Measurements from ENCODE around the gene CDC42BPB. TPM values are rescaled to one million over a fixed set of nuclear protein-coding genes. Genes with fewer than 3 reads are reported as not detected.

Gene CDC42BPB
- total RNA-seq, 1 donor from 2014 or later: 187 TPM

- H3K27me3 Mint-ChIP-seq (ENCODE audit: unreplicated experiment): peaks cover 3% of the 10 kb centered on the region
- H3K4me1 Mint-ChIP-seq (ENCODE audit: unreplicated experiment): no peaks in the 10 kb centered on the region
- H3K27ac Mint-ChIP-seq (ENCODE audit: unreplicated experiment): peak overlapping the region; percentile 61
- TF ChIP-seq CTCF (IDR thresholded peaks at IDR 0.05; ENCODE audit: unreplicated experiment): no peak
- H3K9me3 Mint-ChIP-seq (ENCODE audit: unreplicated experiment): no peaks in the 10 kb centered on the region
- no peak for DNase-seq (ENCODE audit: low spot score)
- no peaks in the 10 kb centered on the region for H3K36me3 Mint-ChIP-seq (ENCODE audit: low read depth, unreplicated experiment)
- no peak overlapping the region for H3K4me3 Mint-ChIP-seq (ENCODE audit: unreplicated experiment)
Measured at GRCh38 chr14:103072595-103073366, 15.4 kb upstream of the CDC42BPB start.

- no peak overlapping the region for H3K27ac Mint-ChIP-seq (ENCODE audit: unreplicated experiment)
- H3K27me3 Mint-ChIP-seq (ENCODE audit: unreplicated experiment): peaks cover 4% of the 10 kb centered on the region
- no peaks in the 10 kb centered on the region for H3K4me1 Mint-ChIP-seq (ENCODE audit: unreplicated experiment)
- no peak for DNase-seq (ENCODE audit: low spot score)
- no peaks in the 10 kb centered on the region for H3K9me3 Mint-ChIP-seq (ENCODE audit: unreplicated experiment)
- no peaks in the 10 kb centered on the region for H3K36me3 Mint-ChIP-seq (ENCODE audit: low read depth, unreplicated experiment)
- no peak for TF ChIP-seq CTCF (IDR thresholded peaks at IDR 0.05; ENCODE audit: unreplicated experiment)
- H3K4me3 Mint-ChIP-seq (ENCODE audit: unreplicated experiment): no peak overlapping the region
Measured at GRCh38 chr14:103071544-103072251, 14.3 kb upstream of the CDC42BPB start.

- Mint-ChIP-seq H3K36me3 (ENCODE audit: low read depth, unreplicated experiment) (no peaks in the 10 kb centered on the region), H3K4me1 (ENCODE audit: unreplicated experiment) (peaks cover 2% of the 10 kb centered on the region), H3K27me3 (ENCODE audit: unreplicated experiment) (peaks cover 4% of the 10 kb centered on the region), H3K9me3 (ENCODE audit: unreplicated experiment) (no peaks in the 10 kb centered on the region), H3K4me3 (ENCODE audit: unreplicated experiment) (no peak overlapping the region), H3K27ac (ENCODE audit: unreplicated experiment) (no peak overlapping the region)
- DNase-seq (ENCODE audit: low spot score): no peak
- no peak for TF ChIP-seq CTCF (IDR thresholded peaks at IDR 0.05; ENCODE audit: unreplicated experiment)
Measured at GRCh38 chr14:103070971-103071542, 13.7 kb upstream of the CDC42BPB start.

GRCh38 chr14:103070263-103070885 is 13.0 kb upstream of the CDC42BPB start:
- H3K27me3 Mint-ChIP-seq (ENCODE audit: unreplicated experiment): peaks cover 6% of the 10 kb centered on the region
- no peak for DNase-seq (ENCODE audit: low spot score)
- H3K4me1 Mint-ChIP-seq (ENCODE audit: unreplicated experiment): peaks cover 6% of the 10 kb centered on the region
- H3K9me3 Mint-ChIP-seq (ENCODE audit: unreplicated experiment): no peaks in the 10 kb centered on the region
- H3K27ac Mint-ChIP-seq (ENCODE audit: unreplicated experiment): no peak overlapping the region
- no peaks in the 10 kb centered on the region for H3K36me3 Mint-ChIP-seq (ENCODE audit: low read depth, unreplicated experiment)
- no peak for TF ChIP-seq CTCF (IDR thresholded peaks at IDR 0.05; ENCODE audit: unreplicated experiment)
- no peak overlapping the region for H3K4me3 Mint-ChIP-seq (ENCODE audit: unreplicated experiment)
